NCI-H774 (cell line): ENCODE results near the gene KAZN.

Source experiments
- DNase-seq: peaks from one replicate; lab custom pipeline; 2025; lab: John Stamatoyannopoulos, UW

Gene KAZN

GRCh38 chr1:14769486-14770274 lies 171.2 kb downstream of the KAZN start:
- no peak for DNase-seq

- no peak for DNase-seq
These were observed 175.0 kb downstream of the KAZN start for GRCh38 chr1:14773396-14774025.

- DNase-seq = no peak
These were observed 175.7 kb downstream of the KAZN start for GRCh38 chr1:14774225-14774624.

GRCh38 chr1:14774988-14775387 lies 176.5 kb downstream of the KAZN start:
- DNase-seq = no peak

GRCh38 chr1:14775434-14775833 lies 176.9 kb downstream of the KAZN start:
- no peak for DNase-seq

GRCh38 chr1:14777516-14778506 lies 179.3 kb downstream of the KAZN start:
- DNase-seq = no peak

- no peak for DNase-seq
These were observed 180.0 kb downstream of the KAZN start for GRCh38 chr1:14778541-14778897.

- DNase-seq = peak; percentile 1
These were observed 180.7 kb downstream of the KAZN start for GRCh38 chr1:14778898-14779865.

- no peak for DNase-seq
These were observed 181.8 kb downstream of the KAZN start for GRCh38 chr1:14780271-14780670.

GRCh38 chr1:14781811-14782210 lies 183.3 kb downstream of the KAZN start:
- DNase-seq = no peak

GRCh38 chr1:14782741-14783591 lies 184.5 kb downstream of the KAZN start:
- DNase-seq = no peak

- DNase-seq = no peak
These were observed 185.1 kb downstream of the KAZN start for GRCh38 chr1:14783592-14783886.

- DNase-seq = no peak
These were observed 186.6 kb downstream of the KAZN start for GRCh38 chr1:14784790-14785773.

GRCh38 chr1:14786109-14786675 lies 187.7 kb downstream of the KAZN start:
- DNase-seq = no peak

- DNase-seq = no peak
These were observed 188.2 kb downstream of the KAZN start for GRCh38 chr1:14786681-14787080.

- no peak for DNase-seq
These were observed 189.1 kb downstream of the KAZN start for GRCh38 chr1:14787604-14788003.

GRCh38 chr1:14788080-14788479 lies 189.6 kb downstream of the KAZN start:
- no peak for DNase-seq

- no peak for DNase-seq
These were observed 192.5 kb downstream of the KAZN start for GRCh38 chr1:14790982-14791381.

GRCh38 chr1:14791654-14792053 lies 193.2 kb downstream of the KAZN start:
- DNase-seq = no peak
